GM21447 (cell line): Measurements from ENCODE around the gene PLXNA4.
"Not testable (repeated sequence)": the region's sequence is repeated elsewhere in the genome, so short reads cannot be mapped to it uniquely, and the experiment has no call there.

Experiments used
- ATAC-seq: cut with Tn5 transposase; IDR thresholded peaks from one replicate; pipeline ENCODE4 v1.9.1; 2021; ENCODE audit not compliant: unreplicated experiment

PLXNA4 gene

DNA sequence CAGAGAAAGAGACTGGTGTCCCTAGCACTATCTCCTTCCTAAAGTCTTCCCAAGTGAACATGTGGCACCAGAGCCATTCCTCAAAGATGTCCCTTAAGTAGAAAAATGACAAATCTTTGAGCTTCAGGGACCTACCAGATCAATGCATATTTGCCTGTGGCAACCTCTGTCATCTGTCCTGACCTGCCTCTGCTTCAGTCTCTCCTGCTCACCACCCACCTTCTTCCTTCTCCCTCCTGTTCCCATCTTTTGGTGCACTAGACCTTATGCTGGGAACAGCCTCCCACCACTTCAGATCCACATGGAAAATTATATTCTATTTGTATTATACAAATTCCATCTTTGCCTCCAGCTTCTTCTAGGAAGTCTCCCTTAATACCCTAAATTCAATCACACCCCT is 386.4 kb downstream of the PLXNA4 start:
- ATAC-seq = no peak

DNA sequence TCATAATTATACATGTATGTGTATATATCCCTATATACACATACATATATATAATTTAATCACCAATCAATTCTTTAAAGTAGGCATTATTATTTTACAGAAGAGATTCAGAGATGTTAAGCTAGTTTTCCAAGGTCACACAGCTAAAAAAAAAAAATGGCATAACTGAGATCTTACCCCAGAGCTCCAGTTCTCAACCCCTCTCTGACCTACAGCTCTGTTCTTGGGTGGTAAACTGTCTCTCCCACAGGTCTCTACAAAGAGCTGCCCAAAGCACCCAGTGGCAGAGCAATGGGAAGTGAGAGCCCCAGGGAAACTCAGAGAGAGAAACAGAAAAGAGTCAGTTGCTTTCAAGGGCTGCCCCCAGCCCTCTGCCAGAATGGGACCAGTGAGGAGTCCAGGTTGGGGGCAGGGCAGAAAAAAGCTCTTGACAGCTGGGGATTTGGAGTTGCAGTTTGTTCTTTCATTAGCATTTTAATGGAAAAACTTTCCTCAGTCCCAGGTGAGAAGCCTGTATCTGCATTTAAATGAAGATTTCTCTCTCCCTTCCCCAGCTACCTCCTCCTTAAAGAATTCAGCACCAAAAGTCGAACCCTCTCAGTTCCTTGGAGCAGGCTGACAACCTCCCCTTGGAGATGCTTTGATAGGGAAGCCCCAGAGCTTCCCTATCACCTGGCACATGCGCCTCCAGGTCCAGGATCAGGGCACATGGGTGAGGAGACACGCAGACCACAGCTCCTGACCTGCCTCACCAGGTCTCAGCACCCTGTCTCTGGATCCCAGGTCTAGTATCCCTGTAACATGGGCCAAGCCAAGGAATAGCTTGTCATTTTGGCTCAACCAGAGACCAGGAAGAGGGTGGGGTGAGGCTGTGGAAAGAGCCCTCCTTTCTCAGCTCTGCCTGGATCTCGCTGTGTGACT is 388.1 kb downstream of the PLXNA4 start:
- no peak for ATAC-seq

DNA sequence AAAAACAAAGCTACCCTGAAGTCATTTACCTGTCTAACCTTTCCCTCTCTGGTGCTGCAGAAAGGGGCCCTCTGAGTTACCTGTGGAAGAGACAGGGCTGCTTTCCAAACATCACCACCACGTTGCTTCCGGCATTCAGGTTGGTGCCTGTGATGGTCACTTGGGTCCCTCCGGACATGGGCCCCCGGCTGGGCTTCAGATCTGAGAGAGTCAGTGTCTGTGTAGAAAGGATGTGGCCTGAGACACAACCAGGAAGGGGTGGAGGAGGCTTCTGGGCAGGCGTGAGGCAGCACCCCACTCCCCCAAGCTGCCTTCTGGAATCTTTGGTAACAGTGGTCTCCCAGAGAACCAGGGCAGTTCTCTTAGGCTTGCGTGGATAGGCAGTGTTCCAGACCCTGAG is 388.9 kb downstream of the PLXNA4 start:
- no peak for ATAC-seq

DNA sequence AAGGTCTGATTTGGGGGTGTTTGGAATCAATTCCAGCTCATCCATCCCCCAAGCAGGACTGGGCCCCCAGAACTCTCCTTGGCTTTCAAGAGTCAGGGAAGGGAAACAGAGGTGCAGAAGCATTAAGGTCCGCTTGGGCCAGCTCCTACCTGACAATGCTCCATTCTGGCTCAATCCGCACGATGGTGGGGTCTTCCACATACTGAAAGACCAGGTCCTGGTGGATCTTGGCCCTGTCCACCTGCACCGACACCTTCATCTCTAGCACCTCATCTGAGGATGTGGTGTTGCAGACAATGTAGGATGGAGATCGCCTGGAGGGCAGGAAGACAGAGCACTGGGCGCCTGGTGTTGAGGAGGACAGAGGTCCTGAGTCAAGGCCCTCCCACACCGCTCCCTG is 391.1 kb downstream of the PLXNA4 start:
- no peak for ATAC-seq

DNA sequence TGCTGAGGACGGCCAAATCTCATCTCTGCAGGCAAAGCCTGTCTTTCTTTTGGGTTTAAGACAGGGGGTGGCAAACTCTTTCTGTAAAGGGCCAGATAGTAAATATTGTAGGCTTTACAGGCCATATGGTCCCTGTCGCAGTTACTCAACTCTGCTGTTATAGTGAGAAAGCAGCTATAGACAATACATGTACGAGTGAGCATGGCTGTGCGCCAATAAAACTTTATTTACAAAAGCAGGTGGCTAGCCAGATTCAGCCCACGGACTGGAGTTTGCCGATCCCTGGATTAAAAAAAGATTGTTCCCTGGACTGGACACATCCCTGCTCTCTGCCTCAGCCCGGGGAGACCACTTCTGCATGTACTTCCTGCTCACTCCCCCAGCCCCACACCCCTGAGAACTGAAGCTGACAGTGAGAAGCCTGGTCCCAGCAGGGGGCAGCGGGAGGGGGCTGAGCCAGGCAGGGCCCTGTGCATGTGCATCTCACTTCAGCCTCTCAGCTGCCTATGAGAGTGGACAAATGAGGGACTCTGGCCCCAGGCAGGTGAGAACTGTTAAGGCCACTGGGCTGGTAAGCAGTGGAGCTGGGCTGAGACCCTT is 392.4 kb downstream of the PLXNA4 start:
- no peak for ATAC-seq

DNA sequence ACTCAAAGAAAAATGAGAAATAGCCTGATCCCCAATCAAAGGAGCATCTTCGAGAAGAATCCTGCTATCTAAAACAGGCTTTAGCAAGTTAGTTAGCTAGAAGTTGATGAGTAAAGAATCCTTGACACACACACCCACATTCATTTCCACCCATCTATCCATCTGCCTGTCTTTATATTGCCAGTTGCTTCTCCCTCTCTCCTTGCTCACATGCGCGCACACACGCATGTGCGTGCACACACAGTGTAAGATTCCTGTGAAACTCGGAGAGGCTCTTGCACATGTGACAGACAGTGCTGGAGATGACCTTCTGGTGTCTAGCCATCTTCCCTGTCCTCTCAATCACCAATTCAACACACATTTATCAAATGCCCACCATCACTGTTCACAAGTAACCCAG is 393.3 kb downstream of the PLXNA4 start:
- no peak for ATAC-seq

DNA sequence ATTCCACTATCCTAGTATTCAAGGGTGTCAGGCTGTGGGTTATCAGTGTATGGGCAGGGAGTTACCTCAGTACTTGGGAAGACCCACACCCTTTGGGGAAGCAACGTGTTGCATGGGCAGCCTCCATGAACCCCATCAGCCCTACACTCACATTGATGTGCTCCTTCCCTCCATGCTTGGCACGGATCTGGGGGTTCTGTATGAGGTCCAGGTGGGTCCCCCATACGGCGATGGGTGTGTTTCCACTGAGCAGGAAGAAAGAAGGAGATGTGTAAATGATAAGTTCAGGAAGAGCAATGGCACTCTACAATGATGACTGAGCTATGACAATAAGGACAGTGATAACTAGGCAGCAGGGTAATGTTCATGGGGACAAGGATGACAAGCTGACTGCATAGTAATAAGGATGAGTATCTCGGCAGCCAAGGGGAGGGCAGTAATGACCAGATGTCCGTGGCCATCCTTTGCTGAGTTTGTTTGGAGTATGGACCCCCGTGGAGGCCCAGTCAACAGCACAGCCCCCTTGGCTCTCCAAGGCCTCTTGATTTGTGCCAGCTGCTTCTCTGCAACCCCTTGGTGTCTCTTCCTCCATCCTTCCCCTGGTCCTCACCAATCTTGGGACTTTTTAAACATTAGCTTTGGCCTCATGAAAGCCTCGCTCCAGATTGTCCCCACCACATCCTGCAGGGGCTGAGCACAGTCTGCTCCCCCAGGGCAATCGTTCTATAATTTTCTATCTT is 394.2 kb downstream of the PLXNA4 start:
- no peak for ATAC-seq

DNA sequence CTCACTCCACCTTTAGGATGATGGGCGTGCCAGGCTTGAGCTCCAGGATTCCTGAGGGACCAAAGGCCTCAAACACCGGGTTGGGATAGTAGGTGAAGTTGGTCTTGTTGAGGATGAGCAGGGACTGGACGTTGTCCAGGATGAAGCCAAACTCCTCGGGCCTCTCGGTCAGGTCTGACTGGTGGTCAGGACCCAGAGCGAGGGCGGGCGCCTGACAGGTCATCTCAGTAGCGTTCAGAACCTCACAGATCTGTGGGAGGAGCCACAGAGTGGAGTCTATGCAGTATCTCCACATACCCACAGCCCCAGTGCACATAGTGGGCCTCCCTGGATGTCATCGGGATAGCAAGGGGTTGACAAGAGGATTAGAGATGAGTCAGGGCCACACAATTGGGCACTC is 394.9 kb downstream of the PLXNA4 start:
- ATAC-seq = no peak

DNA sequence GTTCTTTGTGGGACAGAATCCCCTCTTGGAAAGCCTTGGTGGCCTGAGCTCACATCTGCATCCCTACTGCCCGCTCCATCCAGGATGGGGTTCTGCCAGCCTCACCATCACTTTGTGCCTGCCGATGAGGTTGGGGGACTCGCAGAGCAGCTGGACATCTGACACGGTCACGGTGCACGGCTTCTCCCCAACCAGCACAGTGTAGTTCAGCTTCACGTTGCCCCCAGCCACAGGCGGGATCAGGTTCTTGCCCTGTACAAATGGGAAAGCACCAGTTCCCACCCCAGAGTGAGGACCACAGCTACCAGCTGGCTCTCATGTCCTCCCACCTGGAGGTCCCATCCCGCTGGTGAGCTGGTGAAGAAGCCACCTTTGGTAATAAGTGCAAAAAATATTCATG is 395.8 kb downstream of the PLXNA4 start:
- no peak for ATAC-seq

DNA sequence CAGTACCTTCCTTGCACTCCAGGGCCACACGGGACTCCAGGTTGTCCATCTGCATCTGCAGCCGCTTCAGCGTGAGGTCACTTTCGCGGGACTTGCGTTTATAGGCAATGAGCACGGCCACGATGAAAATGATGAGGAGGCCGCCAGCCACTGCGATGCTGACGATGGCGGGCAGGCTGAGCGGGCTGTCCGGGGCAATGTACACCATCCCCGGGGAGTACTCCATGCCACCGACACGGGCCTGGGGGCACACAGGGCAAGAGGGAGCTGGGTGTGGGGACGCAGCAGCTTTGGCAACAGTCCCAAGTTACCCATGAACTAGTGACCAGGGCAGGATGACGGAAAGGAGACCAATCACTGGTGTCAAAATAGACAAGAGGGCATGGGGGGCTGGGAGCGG is 396.6 kb downstream of the PLXNA4 start:
- no peak for ATAC-seq

DNA sequence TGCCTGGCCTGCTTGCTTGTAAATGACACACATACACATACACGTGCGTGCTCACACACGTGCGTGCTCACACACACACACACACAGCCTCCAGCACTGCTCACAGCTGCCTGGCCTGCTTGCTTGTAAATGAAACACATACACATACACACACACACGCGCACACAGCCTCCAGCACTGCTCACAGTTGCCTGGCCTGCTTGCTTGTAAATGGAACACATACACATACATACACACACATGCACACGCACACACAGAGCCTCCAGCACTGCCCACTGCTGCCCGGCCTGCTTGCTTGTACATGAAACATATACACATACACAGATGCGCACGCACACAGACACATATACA is 397.2 kb downstream of the PLXNA4 start:
- no peak for ATAC-seq

DNA sequence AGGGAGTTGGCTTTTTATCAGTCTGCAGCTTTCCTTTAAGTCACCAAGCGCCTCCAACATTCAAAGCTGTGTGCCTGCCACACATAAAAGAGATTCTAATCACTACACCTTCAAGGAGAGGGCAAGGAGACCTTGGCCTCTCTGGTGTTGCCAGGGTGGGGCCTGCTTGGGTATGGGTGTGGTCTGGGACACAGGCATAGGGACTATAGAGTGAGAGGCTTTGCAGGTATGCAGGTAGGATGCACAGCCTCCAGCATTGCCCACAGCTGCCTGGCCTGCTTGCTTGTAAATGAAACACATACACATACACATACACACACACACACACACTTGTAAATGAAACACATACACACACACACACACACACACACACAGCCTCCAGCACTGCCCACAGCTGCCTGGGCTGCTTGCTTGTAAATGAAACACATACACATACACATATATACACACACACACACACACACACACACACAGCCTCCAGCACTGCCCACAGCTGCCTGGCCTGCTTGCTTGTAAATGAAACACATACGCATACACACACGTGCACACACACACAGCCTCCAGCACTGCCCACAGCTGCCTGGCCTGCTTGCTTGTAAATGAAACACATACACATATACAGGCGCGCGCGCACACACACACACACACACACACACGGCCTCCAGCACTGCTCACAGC is 397.7 kb downstream of the PLXNA4 start:
- ATAC-seq = not testable (repeated sequence)

DNA sequence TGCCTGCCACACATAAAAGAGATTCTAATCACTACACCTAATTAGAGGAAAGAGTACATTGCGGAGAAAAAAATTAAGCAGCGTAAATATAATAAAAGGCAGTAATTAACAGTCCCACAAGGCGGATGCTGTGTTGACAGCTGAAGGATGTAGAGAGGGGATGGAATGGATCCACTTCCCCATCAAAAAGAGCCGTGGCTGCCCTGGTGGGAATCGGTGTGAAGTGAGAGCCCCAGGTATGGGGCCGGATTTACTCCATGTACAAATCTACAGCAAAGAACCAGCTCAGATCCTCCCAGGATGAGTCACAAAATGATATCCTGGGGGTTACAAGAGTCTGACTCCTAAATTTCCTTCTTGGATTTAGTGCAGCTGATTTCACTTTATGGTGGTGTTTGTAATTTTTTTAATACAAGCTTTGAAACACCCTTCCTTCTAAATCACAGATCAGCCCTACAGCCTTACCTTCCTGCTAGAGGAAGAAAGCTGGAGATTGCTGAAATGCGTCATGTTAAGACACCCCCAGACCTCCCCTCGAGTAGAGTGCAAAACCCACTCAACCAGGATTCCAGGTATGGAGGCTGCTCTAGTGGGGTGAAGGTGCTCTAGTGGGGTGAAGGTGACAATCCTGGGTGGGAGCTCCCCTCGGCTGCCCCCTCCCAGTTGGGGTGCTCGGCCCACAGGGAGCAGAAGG is 398.4 kb downstream of the PLXNA4 start:
- no peak for ATAC-seq

DNA sequence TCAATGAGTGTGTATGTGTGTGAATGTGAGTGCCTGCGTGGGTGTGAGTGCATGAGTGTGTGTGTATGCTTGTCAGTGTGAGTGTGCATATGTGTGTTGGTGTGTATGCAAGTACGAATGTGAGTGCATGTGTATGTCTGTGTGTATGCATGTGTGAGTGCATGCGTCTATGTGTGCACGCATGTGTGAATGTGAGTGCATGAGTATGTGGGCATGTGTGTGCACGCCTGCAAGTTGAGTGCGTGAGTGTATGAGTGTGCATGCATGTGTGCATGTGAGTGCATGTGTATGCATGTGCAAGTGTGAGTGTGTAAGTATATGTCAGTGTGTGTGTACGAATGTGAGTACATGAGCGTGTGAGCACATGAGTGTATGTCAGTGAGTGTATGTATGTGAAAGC is 399.6 kb downstream of the PLXNA4 start:
- no peak for ATAC-seq

DNA sequence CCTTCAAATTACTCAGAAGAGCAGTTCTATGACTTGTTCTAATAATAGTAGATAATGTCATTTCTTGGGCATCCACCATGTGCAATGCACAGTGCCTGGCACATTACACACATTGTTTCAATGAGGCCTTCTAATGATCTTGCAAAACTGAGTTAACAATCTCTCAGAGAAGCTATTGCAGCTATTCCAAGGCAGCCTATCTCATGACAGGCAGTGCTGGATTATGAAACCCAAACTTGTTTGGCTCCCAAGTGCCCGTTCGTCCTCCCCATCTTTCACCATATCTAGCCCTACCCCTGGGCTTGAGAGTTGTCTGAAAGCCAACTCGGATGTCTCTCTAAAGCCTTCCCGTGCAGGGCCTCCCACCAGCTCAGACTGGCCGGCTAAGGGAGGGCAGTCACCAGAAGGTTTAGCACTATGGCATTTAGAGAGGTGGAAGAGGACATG is 405.1 kb downstream of the PLXNA4 start:
- ATAC-seq = no peak

DNA sequence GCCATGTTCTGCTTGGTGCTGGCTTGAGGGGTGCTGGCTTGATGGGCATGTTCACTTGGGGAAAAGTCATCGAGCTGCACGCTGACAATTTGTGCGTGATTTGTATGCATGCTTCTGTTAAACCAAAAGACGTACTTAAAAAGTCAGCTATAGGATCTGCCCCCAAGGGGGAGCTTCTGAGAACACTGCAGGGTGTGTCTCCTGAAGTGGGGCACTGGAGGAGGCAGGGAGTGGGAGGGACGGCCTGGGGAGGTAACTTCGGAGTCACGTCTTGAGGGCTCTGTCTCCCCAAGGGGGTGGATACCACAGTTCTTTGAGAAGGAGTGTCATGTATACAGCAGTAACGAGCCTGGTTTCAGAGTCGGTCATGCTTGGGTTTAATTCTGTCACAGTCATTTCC is 406.5 kb downstream of the PLXNA4 start:
- ATAC-seq = no peak

DNA sequence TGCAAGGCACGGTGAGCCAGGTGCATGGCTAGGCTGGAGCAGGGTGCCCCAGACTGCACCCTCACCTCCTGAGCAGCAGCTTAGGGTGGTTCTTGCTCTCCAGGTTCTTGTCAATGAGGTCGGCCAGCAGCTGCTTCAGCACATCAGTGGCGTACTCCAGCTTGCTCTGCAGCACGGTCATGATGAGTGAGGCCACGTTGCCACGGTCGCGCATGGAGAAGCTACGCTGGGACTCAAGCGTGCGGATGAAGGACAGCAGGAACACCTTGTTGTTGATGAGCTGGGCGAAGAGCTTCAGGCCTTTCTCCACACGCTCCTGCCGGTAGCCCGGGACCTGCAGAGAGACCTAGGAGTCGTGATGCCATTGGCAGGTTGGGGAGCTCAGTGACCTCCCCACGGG is 408.0 kb downstream of the PLXNA4 start:
- ATAC-seq = no peak

DNA sequence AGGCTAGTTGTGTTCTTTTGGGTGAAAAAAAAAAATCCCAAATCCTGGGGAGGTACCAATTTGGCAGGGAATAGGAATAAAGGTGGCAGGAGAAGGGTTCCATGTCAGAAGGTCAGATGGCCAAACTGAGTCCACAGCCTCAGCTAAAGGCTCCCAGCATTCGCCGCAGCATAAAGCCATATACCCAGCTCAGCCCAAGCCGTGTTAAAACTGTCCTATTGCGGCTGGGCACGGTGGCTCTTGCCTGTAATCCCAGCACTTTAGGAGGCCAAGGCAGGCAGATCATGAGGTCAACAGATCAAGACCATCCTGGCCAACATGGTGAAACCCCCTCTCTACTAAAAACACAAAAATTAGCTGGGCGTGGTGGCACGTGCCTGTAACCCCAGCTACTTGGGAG is 410.6 kb downstream of the PLXNA4 start:
- not testable (repeated sequence) for ATAC-seq

DNA sequence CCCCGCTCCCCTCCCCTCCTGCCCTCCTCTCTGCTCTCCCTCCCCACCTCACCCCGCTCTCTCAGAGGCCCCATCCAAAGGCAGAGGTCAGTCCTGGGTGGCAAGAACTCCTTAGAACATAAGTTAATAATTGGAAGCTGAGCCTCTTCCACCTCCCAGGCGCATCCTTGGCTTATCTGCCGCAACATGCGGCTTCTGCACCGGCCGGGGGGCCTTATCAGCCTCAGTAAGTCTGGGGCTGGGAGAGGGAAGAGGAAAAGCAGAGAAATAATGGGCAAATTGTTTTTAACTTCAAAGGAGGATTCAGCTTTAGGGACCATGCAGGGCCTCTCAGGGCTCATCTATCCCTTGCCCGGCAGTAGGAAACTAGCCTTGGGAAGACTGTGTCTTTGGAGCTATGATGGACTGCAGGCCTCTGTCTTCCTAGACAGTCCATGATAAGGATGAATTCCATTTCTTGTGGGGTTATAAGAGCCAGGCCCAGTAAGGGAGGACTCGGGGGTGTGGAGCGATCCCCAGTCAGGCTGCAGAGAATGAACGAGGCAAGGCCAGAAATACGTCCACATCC is 411.6 kb downstream of the PLXNA4 start:
- no peak for ATAC-seq

DNA sequence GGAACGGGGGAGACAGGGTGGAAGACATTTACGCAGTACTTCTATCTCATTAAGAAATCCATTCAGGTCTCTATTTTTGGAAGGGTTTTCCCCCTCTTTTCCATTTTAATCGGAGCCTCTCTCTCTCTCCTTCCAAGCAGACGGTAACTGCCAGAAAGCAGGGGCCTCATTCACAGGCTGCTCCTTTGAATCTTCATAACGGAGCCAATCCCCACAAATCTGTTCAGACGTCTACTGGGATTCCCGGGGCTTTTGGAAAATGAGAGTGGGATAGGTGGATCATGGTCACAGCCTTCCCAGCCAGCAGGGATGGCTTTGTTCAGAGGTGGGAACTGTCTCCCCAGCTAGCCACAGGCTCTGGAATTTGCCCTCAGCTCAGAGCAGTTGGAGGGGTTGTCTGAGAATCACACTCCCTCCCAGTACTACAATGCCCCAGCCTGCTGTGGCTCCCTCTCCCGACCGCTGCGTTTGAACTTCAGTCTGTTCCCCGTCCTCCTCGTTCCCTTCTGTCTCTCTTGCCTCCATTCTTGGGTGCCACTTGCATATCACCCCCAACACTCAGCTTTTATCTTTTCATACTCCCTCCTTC is 413.6 kb downstream of the PLXNA4 start:
- ATAC-seq = no peak
